AML-193 (cell line): ENCODE data around the gene CERS2.

Experiments used
- DNase-seq, 2 experiments: peaks; one replicate each; lab custom pipeline; 2025; lab: John Stamatoyannopoulos, UW

The CERS2 gene, protein sequence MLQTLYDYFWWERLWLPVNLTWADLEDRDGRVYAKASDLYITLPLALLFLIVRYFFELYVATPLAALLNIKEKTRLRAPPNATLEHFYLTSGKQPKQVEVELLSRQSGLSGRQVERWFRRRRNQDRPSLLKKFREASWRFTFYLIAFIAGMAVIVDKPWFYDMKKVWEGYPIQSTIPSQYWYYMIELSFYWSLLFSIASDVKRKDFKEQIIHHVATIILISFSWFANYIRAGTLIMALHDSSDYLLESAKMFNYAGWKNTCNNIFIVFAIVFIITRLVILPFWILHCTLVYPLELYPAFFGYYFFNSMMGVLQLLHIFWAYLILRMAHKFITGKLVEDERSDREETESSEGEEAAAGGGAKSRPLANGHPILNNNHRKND

GRCh38 chr1:150974580-150975478, at the start of gene CERS2:
TSS of gene CERS2 (minus strand) at chr1:150974835. CDS start at chr1:150969090, 5,745 bp downstream.
- DNase-seq, result peak; percentile 43 to 49

- no peak for DNase-seq
Observed at GRCh38 chr1:151013518-151013917, 38.9 kb upstream of the CERS2 start.

GRCh38 chr1:151012684-151013471, 38.2 kb upstream of the CERS2 start:
- no peak for DNase-seq

- DNase-seq, result no peak
Observed at GRCh38 chr1:151011154-151011850, 36.7 kb upstream of the CERS2 start.

DNA sequence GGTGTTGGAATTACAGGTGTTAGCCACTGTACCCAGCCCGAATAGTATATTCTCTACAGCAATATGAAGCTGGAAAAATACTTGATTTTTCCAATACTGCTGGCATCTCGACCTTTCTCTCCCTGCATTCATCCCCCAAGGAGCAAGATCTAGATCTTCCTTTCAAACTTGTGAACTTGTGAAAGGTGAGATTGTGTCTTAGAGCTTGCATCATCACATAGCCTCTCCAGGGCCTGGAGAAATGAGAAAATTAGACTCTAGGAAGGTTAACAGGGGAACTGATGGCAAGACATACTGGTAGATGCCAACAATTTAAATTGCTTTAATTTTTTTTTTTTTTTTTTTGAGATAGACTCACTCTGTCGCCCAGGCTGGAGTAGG, 35.7 kb upstream of the CERS2 start:
- no peak for DNase-seq

DNA sequence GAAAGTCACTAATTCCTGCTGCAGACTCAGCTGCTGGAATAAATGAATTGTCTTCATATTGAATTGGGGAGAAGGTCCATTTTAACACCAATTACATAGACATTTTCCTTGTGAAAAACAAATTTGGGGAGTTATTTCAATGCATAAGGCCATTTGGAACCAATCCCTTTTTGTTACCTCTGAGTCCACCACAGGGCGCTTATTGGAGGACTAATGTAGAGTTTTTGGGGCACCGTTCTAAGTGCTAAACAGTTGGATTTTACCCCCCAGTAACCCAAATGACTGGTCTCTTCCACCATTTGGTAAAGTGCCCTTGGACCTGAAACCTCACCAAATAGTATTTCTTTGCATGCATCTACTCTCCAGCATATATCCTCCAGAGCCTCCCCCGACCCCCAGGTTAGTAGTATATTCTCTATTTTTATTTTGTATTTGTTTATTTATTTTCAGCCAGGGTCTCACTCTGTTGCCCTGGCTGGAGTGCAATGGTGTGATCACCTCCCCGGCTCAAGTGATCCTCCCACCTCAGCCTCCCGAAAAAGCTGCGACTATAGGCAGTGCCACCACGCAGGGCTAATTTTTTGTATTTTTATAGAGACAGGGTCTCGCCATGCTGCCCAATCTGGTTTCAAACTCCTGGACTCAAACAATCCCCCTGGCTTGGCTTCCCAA, 35.2 kb upstream of the CERS2 start:
- DNase-seq, result no peak

DNA sequence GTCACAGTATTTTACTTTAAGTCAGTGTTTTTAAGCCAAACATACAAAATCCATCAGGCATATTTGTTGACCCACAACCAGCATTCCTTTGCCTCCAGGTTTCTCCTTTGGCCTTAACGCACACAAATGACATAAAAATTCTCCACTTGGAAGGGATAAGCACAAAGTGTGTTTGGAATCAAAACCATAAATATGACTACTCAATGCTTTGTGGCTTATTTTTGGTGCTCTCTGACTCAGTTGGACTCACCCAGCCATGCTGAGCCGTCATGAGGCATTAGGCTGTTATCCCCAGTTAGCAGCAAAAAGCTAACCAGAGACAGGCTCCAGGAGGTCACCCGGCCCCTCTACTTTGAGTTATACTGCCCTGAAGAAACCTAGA, 34.6 kb upstream of the CERS2 start:
- no peak for DNase-seq

GRCh38 chr1:151008244-151009205, 33.9 kb upstream of the CERS2 start, which contains the start of gene PRUNE1:
TSS of gene PRUNE1 (plus strand) at chr1:151008449. CDS start at chr1:151008633, 184 bp downstream.
- DNase-seq, result peak; percentile 86 to 90

- DNase-seq, result no peak
Observed at GRCh38 chr1:151007853-151008243, 33.2 kb upstream of the CERS2 start.

DNA sequence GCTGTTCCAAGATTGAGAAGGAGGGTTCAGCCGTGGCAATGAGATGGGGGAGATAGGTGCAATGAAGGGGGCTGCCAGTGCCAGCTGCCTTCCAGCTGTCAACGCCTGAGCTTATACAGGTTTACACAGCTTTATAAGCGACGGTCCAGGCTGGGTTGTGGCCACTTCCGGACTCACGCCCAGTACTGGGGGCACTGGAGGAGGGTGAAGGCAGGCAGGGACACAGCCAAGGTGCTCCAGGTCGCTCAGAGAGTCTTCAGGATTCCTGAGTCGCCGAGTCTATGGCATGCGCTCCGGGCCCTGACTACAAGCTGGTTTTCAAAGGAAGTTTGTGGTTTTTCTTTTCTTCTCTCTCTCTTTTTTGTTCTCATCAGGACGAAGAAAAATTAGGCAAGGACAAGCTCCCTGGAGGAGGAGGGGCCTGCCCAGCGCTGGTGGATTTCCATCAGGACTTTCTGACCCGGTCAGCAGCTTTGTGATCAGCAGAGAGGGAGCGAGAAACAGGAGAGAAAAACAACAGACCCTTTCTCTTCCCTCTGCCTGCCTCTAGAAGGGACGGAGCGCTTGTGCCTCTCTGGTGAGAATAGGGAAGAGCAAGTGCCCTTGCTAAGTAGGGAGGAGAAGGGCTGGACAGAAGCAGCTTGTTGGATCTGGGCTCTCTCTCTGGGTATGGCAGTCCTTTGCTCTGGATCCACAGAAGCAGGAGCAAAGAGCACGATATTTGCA, 31.9 kb upstream of the CERS2 start, which contains the start of gene MINDY1:
MINDY1 (minus strand) TSS at position 576 of the 726 bp plus-strand sequence. CDS start 4,285 bp downstream, outside the sequence.
- DNase-seq, result peak; percentile 74 to 83

DNA sequence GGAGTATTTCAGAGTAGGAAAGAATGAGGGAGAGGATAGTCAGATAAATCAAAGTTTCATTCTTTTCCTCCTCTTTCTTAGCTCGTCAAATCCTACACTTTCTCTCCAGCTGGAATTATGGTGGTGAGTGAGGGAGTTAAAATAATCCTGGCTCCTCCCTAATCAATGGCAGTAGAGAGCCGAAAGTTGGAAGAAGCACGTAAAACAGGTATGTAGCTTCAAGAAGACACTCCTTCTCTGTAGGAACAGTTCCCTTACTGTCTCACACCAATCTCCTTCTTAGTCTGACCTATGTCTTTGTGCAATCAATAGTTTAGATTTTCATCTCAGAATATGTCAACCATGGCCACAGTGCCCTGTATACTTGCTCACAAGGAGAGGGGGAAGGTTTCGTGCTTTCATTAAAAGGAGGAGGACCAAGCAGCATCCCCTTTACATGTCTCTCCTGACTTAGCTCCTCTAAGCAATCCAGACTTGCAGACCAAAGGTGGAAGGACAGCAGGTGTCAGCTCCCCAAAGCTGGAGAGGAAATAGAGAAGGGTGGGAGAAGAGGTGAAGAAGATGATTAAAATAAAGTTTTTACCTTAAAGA, 31.2 kb upstream of the CERS2 start:
- no peak for DNase-seq

GRCh38 chr1:151003180-151003579, 28.5 kb upstream of the CERS2 start:
- peak; percentile 59 to 60 for DNase-seq

- no peak for DNase-seq
Observed at GRCh38 chr1:151002611-151003010, 28.0 kb upstream of the CERS2 start.

DNA sequence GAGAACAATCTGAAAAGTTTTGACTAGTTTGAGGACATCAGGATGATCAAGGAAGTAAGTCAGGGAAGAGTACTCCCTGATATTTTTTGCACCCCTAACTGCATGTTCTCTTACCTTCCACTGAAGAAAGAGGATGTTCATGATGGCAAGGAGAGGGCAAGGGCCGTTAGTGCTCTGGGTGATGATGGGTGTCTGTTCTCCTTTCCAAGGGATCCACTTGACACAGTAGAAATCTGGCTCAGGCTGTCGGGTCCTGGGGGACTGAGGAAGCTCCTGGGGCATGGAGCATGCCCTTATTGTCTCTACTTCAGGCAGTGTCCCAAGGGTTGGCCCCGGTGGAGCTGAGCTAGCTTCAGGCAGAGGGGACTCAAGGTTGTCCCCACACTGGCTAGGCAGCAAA, 27.4 kb upstream of the CERS2 start:
- peak; percentile 8 to 53 for DNase-seq

DNA sequence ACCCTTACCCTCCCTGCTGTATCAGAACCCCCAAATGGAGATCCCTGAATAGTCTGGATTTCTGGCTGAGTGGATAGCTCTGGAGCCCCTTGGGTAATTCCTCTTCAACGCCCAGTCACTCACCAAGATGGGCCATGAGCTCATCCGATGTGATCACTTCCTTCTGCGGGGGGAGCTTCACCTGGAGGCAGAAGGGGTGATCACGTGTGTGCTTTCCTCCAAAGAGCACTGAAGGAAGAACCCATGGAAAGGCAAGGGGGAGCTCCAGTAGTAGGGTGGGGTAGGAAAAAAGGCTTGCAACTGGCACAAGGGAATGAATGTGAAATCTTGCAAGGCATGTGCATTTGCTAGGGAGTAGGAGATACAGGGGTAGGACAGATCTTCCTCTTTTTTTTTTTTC, 27.0 kb upstream of the CERS2 start:
- DNase-seq, result peak in 1 of 2 experiments; percentile 53

GRCh38 chr1:151000408-151000807, 25.8 kb upstream of the CERS2 start:
- no peak for DNase-seq

DNA sequence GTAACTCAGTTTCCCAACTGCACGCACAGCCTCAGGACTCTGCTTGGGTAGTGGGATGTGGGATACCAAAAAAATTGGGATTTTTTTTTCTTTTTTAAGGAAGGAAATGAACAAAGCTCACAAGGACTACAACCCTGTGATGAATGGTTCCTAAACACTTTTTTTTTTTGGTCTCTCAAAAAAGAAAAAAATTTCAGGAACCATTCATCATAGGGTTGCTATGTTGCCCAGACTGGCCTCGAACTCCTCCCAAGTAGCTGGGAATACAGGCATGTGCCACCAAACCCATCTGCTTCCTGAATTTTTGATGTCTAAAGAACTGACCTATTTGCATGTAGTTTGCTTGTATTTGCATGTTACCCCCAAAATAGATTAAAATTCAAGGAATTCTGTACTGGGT, 25.3 kb upstream of the CERS2 start:
- no peak for DNase-seq

DNA sequence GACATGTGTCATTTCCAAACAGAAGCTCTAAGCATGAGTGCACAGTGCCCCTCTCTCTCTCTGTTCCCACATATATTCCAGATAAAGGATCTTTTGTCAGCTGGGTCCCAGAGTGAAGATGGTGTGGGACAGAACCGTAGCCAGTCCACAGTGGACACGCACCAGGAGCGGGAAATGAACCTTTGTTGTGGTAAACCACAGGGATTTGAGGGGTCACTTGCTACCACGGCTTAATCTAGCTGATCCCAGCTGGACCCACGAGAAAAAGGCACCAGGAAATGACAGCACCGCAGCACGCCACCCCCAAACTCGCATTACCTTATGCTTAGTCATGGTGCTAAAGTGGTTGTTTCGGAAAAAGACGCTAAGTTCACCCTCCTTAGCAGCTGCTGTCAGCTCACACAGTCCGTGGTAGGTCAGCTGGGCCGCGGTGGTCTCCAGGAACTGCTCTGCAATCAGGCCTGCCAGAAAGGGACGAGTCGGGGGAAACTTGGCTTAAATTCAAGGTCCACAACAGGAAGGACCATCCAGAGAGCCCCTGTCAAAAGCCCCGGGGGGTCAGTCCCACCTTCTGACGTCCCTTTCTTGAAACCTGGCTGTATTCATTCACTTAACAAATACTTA, 24.5 kb upstream of the CERS2 start:
- DNase-seq, result no peak
